Measurements from ENCODE around the gene IFNG-AS1.

DNA sequence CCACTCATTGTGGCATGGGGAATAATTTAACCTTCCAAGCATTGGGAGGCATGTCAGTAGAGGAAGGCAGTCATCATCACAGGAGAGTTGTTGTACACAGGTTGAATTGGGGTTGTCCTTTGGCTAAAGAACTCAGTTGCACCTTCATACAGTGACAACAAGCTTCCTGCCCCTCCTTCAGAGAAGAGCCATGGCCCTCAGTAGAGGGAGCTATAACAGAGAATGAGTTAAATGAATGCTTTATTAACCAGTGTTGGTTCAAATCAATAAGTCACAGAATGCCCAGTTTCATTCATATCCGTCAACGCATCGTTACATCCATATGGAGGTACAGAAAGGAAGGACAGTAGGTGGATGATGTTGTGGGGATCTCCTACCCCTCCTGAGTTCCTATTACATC is 4.8 kb downstream of the IFNG-AS1 start:
- TF ChIP-seq, protein P1, sequence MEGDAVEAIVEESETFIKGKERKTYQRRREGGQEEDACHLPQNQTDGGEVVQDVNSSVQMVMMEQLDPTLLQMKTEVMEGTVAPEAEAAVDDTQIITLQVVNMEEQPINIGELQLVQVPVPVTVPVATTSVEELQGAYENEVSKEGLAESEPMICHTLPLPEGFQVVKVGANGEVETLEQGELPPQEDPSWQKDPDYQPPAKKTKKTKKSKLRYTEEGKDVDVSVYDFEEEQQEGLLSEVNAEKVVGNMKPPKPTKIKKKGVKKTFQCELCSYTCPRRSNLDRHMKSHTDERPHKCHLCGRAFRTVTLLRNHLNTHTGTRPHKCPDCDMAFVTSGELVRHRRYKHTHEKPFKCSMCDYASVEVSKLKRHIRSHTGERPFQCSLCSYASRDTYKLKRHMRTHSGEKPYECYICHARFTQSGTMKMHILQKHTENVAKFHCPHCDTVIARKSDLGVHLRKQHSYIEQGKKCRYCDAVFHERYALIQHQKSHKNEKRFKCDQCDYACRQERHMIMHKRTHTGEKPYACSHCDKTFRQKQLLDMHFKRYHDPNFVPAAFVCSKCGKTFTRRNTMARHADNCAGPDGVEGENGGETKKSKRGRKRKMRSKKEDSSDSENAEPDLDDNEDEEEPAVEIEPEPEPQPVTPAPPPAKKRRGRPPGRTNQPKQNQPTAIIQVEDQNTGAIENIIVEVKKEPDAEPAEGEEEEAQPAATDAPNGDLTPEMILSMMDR (IDR thresholded peaks at IDR 0.05): no peak
- TF ChIP-seq POLR2A (IDR thresholded peaks at IDR 0.05): no peak
